Lower lobe of right lung (tissue), 2 donors: ENCODE results near the gene CACUL1. TPM values are rescaled to one million over a fixed set of nuclear protein-coding genes. Genes with fewer than 3 reads are reported as not detected.
A peak's percentile ranks its signal among the peaks of the same experiment; 100 is the strongest.
"Not testable (repeated sequence)": the region's sequence is repeated elsewhere in the genome, so short reads cannot be mapped to it uniquely, and the experiment has no call there.

Experiments used
- ATAC-seq, 2 donors: fragments of 200-7000 bp; cut with Tn5 transposase; one replicate each; pipeline ENCODE4 v1.9.1; 2020 to 2022; ENCODE audit warnings: mild to moderate bottlenecking in 2 of 2, moderate library complexity in 2 of 2
- DNase-seq: peaks from one replicate; pipeline ENCODE4 v3.0.0-alpha.2; 2020
- H3K27ac ChIP-seq: fragments of 200-600 bp; one replicate; pipeline ENCODE4 v1.8.0; 2022
- H3K27me3 ChIP-seq: fragments of 200-600 bp; one replicate; pipeline ENCODE4 v1.8.0; 2022; ENCODE audit warnings: low read depth
- H3K36me3 ChIP-seq: fragments of 200-600 bp; one replicate; pipeline ENCODE4 v1.8.0; 2022; ENCODE audit warnings: mild to moderate bottlenecking
- H3K4me1 ChIP-seq: fragments of 200-600 bp; one replicate; pipeline ENCODE4 v1.8.0; 2022
- H3K4me3 ChIP-seq: fragments of 200-600 bp; one replicate; pipeline ENCODE4 v1.8.0; 2022; ENCODE audit warnings: mild to moderate bottlenecking
- H3K9me3 ChIP-seq: fragments of 200-600 bp; one replicate; pipeline ENCODE4 v1.8.0; 2022
- intact Hi-C: fragments of 100-400 bp; cut with DNase I; formaldehyde crosslinking; loops from one replicate; pipeline ENCODE4 v1.11.0; 2022
- total RNA-seq: library from RNA; stranded (reverse); fragmentation: NEBNext Ultra II Directional; extraction: Animal tissue kit (Norgen Biotek cat#: 25700); gene quantifications from one replicate; pipeline ENCODE4 v1.2.1, GENCODE V29; 2021
- TF ChIP-seq, protein P1 (sequence below): fragments of 200-600 bp; IDR thresholded peaks from one replicate; pipeline ENCODE4 v1.8.0; 2022; ENCODE audit warnings: antibody characterized with exemption, mild to moderate bottlenecking
- donor health status: DM: no; HTN: yes; CAD: no; lungs with severe emphysema.

Gene CACUL1
- total RNA-seq, 1 donor from 2014 or later: 45.9 TPM

GRCh38 chr10:118798231-118798662 is 43.5 kb upstream of the CACUL1 start:
- no peak overlapping the region for H3K4me3 ChIP-seq
- no peaks in the 10 kb centered on the region for H3K27me3 ChIP-seq
- intact Hi-C loops: no loop called here
- DNase-seq (no peak), ATAC-seq (no peak)
- no peaks in the 10 kb centered on the region for H3K4me1 ChIP-seq
- H3K9me3 ChIP-seq: no peaks in the 10 kb centered on the region
- H3K27ac ChIP-seq: no peak overlapping the region
- TF ChIP-seq, protein P1, sequence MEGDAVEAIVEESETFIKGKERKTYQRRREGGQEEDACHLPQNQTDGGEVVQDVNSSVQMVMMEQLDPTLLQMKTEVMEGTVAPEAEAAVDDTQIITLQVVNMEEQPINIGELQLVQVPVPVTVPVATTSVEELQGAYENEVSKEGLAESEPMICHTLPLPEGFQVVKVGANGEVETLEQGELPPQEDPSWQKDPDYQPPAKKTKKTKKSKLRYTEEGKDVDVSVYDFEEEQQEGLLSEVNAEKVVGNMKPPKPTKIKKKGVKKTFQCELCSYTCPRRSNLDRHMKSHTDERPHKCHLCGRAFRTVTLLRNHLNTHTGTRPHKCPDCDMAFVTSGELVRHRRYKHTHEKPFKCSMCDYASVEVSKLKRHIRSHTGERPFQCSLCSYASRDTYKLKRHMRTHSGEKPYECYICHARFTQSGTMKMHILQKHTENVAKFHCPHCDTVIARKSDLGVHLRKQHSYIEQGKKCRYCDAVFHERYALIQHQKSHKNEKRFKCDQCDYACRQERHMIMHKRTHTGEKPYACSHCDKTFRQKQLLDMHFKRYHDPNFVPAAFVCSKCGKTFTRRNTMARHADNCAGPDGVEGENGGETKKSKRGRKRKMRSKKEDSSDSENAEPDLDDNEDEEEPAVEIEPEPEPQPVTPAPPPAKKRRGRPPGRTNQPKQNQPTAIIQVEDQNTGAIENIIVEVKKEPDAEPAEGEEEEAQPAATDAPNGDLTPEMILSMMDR: no peak
- H3K36me3 ChIP-seq: no peaks in the 10 kb centered on the region

GRCh38 chr10:118794971-118795370 is 40.2 kb upstream of the CACUL1 start:
- H3K9me3 ChIP-seq, H3K27me3 ChIP-seq, H3K4me3 ChIP-seq, DNase-seq, ATAC-seq, intact Hi-C loops, H3K4me1 ChIP-seq, H3K27ac ChIP-seq, H3K36me3 ChIP-seq: not testable (repeated sequence)

GRCh38 chr10:118793545-118793944 is 38.8 kb upstream of the CACUL1 start:
- H3K36me3 ChIP-seq: no peaks in the 10 kb centered on the region
- H3K4me1 ChIP-seq: no peaks in the 10 kb centered on the region
- H3K27me3 ChIP-seq: no peaks in the 10 kb centered on the region
- intact Hi-C loops: no loop called here
- TF ChIP-seq, protein P1: no peak
- H3K9me3 ChIP-seq: no peaks in the 10 kb centered on the region
- H3K27ac ChIP-seq: peak overlapping the region; percentile 53
- peak; percentile 83 to 88 for ATAC-seq
- DNase-seq: peak; percentile 81
- no peak overlapping the region for H3K4me3 ChIP-seq

GRCh38 chr10:118792526-118792925 is 37.8 kb upstream of the CACUL1 start:
- H3K27ac ChIP-seq: peak overlapping the region; percentile 39
- H3K4me1 ChIP-seq: no peaks in the 10 kb centered on the region
- intact Hi-C loops: no loop called here
- TF ChIP-seq, protein P1: no peak
- H3K4me3 ChIP-seq: no peak overlapping the region
- H3K36me3 ChIP-seq: no peaks in the 10 kb centered on the region
- no peaks in the 10 kb centered on the region for H3K27me3 ChIP-seq
- ATAC-seq (peak; percentile 88 to 93), DNase-seq (peak; percentile 58)
- H3K9me3 ChIP-seq: no peaks in the 10 kb centered on the region

DNA sequence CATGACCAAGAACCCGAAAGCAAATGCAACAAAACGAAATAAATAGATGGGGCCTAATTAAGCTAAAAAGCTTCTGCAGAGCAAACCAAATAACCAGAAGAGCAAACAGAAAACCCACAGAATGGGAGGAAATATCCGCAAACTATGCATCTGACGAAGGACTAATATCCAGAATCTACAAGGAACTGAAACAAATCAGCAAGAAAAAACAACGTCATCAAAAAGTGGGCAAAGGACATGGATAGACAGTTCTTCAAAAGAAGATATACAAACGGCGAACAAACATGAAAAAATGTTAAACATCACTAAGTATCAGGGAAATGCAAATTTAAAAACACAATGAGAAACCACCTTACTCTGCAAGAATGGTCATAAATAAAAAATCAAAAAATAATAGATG is 35.3 kb upstream of the CACUL1 start:
- no peak for ATAC-seq
- no peak overlapping the region for H3K4me3 ChIP-seq
- no peaks in the 10 kb centered on the region for H3K4me1 ChIP-seq
- no peaks in the 10 kb centered on the region for H3K9me3 ChIP-seq
- intact Hi-C loops: no loop called here
- no peaks in the 10 kb centered on the region for H3K36me3 ChIP-seq
- TF ChIP-seq, protein P1: no peak
- no peaks in the 10 kb centered on the region for H3K27me3 ChIP-seq
- no peak overlapping the region for H3K27ac ChIP-seq
- no peak for DNase-seq

- H3K27ac ChIP-seq: no peak overlapping the region
- no peaks in the 10 kb centered on the region for H3K36me3 ChIP-seq
- no peak for ATAC-seq
- no peaks in the 10 kb centered on the region for H3K9me3 ChIP-seq
- H3K27me3 ChIP-seq: no peaks in the 10 kb centered on the region
- TF ChIP-seq, protein P1: no peak
- no peak for DNase-seq
- intact Hi-C loops: no loop called here
- no peak overlapping the region for H3K4me3 ChIP-seq
- H3K4me1 ChIP-seq: no peaks in the 10 kb centered on the region
Measured at GRCh38 chr10:118785551-118785950, 30.8 kb upstream of the CACUL1 start.
